ENCODE results near the gene TBC1D4.
A peak's percentile ranks its signal among the peaks of the same experiment; 100 is the strongest.

TBC1D4 gene

GRCh38 chr13:75486146-75487062, 4.4 kb upstream of the TBC1D4 start:
- DNase-seq, result no peak

- no peak for DNase-seq
Measured at GRCh38 chr13:75485286-75486062, 3.5 kb upstream of the TBC1D4 start.

GRCh38 chr13:75482820-75483079, 781 bp upstream of the TBC1D4 start:
- no peak for DNase-seq

- no peak for DNase-seq
Measured at GRCh38 chr13:75481176-75482069, 546 bp downstream of the TBC1D4 start.

- peak; percentile 10 for DNase-seq
Measured at GRCh38 chr13:75480671-75481175, 1.2 kb downstream of the TBC1D4 start.

- DNase-seq, result peak; percentile 26
Measured at GRCh38 chr13:75479102-75479740, 2.7 kb downstream of the TBC1D4 start.

GRCh38 chr13:75478659-75479058, 3.3 kb downstream of the TBC1D4 start:
- peak; percentile 26 for DNase-seq

GRCh38 chr13:75474956-75475355, 7.0 kb downstream of the TBC1D4 start:
- no peak for DNase-seq

GRCh38 chr13:75473468-75473867, 8.5 kb downstream of the TBC1D4 start:
- no peak for DNase-seq

GRCh38 chr13:75470676-75471075, 11.3 kb downstream of the TBC1D4 start:
- DNase-seq, result no peak

- no peak for DNase-seq
Measured at GRCh38 chr13:75469047-75469446, 12.9 kb downstream of the TBC1D4 start.

GRCh38 chr13:75468602-75469001, 13.4 kb downstream of the TBC1D4 start:
- no peak for DNase-seq

- no peak for DNase-seq
Measured at GRCh38 chr13:75468098-75468497, 13.9 kb downstream of the TBC1D4 start.

GRCh38 chr13:75467040-75467728, 14.8 kb downstream of the TBC1D4 start:
- DNase-seq, result no peak

- no peak for DNase-seq
Measured at GRCh38 chr13:75465236-75465635, 16.7 kb downstream of the TBC1D4 start.

- DNase-seq, result no peak
Measured at GRCh38 chr13:75461314-75461713, 20.7 kb downstream of the TBC1D4 start.

- DNase-seq, result no peak
Measured at GRCh38 chr13:75460644-75461043, 21.3 kb downstream of the TBC1D4 start.

- peak; percentile 24 for DNase-seq
Measured at GRCh38 chr13:75458696-75459422, 23.1 kb downstream of the TBC1D4 start.

GRCh38 chr13:75455962-75456361, 26.0 kb downstream of the TBC1D4 start:
- DNase-seq, result no peak

GRCh38 chr13:75454497-75454896, 27.5 kb downstream of the TBC1D4 start:
- no peak for DNase-seq

GRCh38 chr13:75452564-75452963, 29.4 kb downstream of the TBC1D4 start:
- DNase-seq, result no peak

All from NCI-H510A treated with DMSO at 0.1 percent for 48 hours (cell line).